HG03432 (cell line): ENCODE results near the gene CPHXL2.

Experiments
- ATAC-seq: cut with Tn5 transposase; IDR thresholded peaks from one replicate; pipeline ENCODE4 v1.9.1; 2021; ENCODE audit warnings: mild to moderate bottlenecking, moderate library complexity; ENCODE audit not compliant: unreplicated experiment

The CPHXL2 gene

GRCh38 chr16:75676909-75677308 lies at the start of gene CPHXL2:
CPHXL2 (minus strand) TSS chr16:75677009; CDS start chr16:75676999, 10 bp downstream.
- ATAC-seq = no peak

- no peak for ATAC-seq
These were observed 49.6 kb upstream of the CPHXL2 start, which contains the start of gene CPHXL for GRCh38 chr16:75726390-75726789. CPHXL (minus strand) TSS chr16:75726490; CDS start chr16:75726442, 48 bp downstream.

DNA sequence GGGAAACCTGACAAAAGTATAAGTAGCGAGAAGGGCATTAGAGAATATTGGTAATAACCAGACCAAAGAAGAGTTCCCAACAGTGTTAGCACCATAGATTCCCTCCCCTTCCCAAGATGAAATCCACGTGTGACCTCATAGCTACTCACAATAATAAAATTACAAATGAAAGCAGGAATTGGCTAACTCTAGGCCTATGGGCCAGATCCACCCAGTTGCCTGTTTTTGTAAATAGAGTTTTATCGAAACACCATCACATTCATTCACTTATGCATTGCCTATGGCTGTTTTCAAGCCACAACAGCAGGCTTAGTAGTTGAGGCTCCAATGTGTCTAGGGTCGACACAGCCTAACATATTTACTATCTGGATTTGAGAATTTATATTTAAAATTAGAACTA lies 41.6 kb upstream of the CPHXL2 start:
- no peak for ATAC-seq

DNA sequence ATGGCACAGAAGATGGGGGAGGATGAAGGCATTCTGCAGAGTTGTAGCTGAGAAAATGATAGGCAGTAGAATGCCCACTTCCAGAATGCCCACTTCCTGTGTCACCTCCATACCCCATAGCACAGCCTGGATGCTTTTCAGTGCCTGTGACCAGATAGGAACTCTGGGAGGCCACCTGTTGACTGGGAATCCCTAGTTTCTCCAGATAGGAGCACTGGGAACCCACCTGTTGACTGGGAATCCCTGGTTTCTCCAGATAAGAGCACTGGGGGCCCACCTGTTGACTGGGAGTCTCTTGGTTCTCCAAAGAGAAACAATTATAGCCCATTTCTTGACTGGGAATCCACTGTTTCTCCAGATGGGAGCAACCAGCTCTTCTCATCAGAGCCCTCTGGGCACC lies 37.9 kb upstream of the CPHXL2 start:
- ATAC-seq = no peak

- no peak for ATAC-seq
These were observed 33.5 kb upstream of the CPHXL2 start for GRCh38 chr16:75710344-75710743.

DNA sequence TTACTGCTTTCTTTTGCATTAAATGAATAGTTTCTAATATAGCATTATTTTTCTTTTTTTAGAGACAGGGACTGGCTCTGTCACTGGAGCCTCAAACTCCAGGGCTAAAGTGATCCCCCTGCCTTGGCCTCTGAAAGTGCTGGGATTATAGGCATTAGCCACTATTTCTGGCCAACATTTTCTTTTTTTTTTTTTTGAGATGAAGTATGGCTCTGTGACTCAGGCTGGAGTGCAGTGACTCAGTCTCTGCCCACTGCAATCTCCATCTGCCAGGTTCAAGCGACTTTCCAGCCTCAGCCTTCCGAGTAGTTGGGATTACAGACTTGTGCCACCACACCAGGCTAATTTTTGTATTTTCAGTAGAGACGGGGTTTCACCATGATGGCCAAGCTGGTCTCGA lies 26.5 kb upstream of the CPHXL2 start:
- ATAC-seq = no peak

DNA sequence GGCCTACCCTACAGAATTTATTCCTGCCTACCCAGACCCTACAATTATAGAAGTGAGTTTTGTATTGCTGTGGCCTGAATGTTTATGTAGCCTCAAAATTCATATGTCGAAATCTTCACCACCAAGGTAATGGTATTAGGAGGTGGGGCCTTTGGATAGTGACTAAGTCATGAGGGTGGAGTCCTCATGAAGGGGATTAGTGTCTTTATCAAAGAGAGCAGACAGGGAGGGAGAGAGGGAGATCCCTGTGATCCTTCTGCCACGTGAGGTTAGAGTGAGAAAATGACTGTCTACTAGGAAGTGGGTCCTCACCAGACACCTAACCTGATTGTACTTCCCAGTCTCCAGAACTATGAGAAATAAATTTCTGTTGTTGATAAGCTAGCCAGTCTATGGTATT lies 25.4 kb upstream of the CPHXL2 start:
- ATAC-seq = no peak

- ATAC-seq = no peak
These were observed 24.6 kb upstream of the CPHXL2 start, which contains the start of gene DUXB for GRCh38 chr16:75701361-75701760. DUXB (minus strand) TSS chr16:75701461; CDS start chr16:75701418, 43 bp downstream.

DNA sequence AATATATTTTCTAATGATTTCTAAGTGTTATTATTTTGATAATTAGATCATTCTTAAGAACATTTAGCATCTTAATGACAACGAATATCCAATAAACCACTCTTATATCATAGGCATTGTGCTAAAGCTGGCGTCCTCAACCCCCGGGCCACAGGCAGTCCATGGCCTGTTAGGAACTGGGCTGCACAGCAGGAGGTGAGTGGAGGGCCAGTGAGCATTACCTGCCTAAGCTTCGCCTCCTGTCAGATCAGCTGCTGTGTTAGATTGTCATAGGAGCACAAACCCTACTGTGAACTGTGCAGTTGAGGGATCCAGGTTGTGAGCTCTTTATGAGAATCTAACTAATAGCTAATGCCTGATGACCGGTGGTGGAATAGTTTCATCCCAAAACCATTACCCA lies 20.8 kb upstream of the CPHXL2 start:
- ATAC-seq = no peak

- ATAC-seq = no peak
These were observed 18.9 kb upstream of the CPHXL2 start for GRCh38 chr16:75695708-75696107.

GRCh38 chr16:75687361-75687760 lies 10.6 kb upstream of the CPHXL2 start:
- ATAC-seq = no peak

DNA sequence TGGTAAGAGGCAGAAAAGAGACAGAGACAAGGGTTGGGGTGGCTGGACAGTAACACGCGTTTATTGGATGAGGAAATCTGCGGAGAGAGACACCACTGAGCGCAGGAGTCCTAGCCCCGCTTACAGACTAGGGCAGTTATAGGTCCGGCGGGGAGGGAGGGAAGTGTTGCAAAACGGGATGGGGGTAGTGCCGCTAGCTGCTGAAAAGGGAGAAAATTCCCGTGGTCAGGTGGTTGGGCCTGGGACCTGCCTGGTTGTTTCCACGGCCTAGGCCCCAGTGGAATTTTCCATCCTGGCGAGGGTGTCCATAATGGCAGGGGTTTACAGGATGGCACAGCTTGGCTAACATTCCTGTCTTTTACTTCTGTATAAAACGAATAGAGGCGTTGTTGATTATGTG lies 5.5 kb upstream of the CPHXL2 start:
- no peak for ATAC-seq

GRCh38 chr16:75679366-75679765 lies 2.6 kb upstream of the CPHXL2 start:
- no peak for ATAC-seq

GRCh38 chr16:75667503-75667902 lies 9.3 kb downstream of the CPHXL2 start:
- no peak for ATAC-seq

GRCh38 chr16:75660726-75661302 lies 16.0 kb downstream of the CPHXL2 start:
- ATAC-seq = no peak

DNA sequence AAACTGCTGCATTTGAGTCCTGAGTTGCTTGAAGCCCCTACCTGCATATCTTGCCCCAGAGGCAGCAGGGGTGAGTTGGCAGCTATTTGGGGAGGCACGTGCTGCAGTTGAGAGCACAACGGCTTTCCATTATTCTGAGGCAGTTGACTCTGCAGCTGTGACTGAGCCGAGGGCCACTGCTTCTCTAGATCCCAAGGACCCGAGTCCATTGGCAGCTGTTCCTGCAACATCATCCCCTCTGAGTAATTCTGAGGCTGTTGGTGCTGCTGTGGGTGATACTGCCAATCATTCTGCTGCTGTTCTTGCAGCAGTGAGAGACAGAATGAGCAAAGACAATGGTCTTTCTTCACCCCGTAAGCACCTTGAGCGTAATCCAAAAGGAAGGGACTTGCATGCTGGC lies 16.5 kb downstream of the CPHXL2 start:
- no peak for ATAC-seq

DNA sequence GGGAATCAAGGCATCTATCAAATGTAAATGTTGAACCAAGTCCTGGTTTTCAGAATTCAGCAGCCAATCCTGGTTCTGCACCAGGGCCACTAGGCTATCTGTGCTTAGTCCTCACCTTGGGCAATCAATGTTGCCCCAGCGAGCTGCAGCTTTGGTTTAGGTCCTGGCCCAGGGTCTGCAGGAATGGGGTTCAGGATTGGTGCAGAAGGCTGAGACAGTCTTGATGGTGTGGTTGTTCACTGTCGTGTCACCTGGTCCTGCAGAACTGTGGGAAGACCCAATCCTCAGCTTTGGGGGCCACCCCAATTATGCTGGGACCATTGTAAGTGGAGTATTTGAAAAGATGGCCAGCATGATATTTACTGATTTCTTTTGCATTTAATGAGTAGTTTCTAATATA lies 18.6 kb downstream of the CPHXL2 start:
- ATAC-seq = no peak

- no peak for ATAC-seq
These were observed 22.9 kb downstream of the CPHXL2 start for GRCh38 chr16:75653922-75654321.

DNA sequence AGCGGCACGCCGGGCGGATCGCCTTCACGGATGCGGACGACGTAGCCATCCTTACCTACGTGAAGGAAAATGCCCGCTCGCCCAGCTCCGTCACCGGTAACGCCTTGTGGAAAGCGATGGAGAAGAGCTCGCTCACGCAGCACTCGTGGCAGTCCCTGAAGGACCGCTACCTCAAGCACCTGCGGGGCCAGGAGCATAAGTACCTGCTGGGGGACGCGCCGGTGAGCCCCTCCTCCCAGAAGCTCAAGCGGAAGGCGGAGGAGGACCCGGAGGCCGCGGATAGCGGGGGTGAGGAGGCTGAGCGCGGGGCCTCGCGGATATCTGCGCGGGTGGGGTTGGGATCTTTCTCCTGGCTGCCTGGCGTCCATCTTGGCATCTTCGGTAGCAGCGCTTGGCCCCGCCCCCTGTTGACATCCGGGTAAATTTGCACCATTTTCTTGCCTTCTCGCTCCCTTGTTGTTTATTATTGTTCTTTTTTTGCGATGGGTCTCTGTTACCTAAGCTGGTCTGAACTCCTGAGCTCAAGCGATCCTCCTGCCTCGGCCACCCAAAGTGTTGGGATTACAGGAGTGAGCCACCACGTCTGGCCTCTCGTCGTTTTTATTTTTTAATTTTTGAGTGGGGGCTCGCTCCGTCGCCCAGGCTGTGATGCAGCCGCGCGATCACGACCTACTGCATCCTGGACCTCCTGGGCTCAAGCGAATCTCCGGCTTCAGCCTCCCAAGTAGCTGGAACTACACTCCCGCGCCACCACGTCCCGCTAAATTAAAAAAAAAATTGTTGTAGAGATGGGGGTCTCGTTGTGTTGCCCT lies 28.3 kb downstream of the CPHXL2 start:
- peak; percentile 40 for ATAC-seq

DNA sequence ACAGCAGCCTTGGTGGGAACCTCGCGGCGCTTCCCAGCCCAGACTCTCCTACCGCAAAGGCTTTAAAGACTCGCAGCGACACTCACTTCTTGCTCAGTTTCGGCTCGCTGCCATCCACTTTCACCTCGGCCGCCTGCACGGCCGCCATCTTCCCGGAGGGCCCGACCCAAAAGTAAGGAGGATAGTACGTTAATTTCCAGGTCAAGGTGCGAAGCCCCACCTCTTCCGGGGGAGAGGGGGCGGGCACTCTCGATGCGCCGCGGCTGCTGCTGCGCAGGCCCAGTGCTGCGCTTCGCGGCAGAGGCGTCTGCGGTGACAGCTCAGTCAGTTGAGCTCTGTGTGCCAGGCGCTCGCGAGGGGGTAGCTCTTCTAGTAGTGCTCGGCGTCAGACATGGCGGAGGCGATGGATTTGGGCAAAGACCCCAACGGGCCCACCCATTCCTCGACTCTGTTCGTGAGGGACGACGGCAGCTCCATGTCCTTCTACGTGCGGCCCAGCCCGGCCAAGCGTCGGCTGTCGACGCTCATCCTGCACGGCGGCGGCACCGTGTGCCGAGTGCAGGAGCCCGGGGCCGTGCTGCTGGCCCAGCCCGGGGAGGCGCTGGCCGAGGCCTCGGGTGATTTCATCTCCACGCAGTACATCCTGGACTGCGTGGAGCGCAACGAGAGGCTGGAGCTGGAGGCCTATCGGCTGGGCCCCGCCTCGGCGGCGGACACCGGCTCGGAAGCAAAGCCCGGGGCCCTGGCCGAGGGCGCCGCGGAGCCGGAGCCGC lies 29.1 kb downstream of the CPHXL2 start, which contains the start of the genes KARS1 and TERF2IP:
TSS of gene KARS1 (minus strand) at position 174 of the 773 bp plus-strand sequence. CDS start at position 148, 26 bp downstream.
TSS of gene TERF2IP (plus strand) at position 282 of the 773 bp plus-strand sequence. CDS start at position 392, 110 bp downstream.
- ATAC-seq = peak; percentile 90

- ATAC-seq = peak; percentile 26
These were observed 29.7 kb downstream of the CPHXL2 start for GRCh38 chr16:75647112-75647491.
